H1 (cell line): ENCODE data around the gene KMT5B. TPM values are rescaled to one million over a fixed set of nuclear protein-coding genes. Genes with fewer than 3 reads are reported as not detected.

Experiments used
- CTCF ChIA-PET: fragments of 300-600 bp; sonication (Branson Sonifier 250); formaldehyde crosslinking; loops from one replicate; lab custom pipeline; 2021; ENCODE audit not compliant: partially characterized antibody; lab: Charles Lee
- POLR2A ChIA-PET: fragments of 300-600 bp; sonication (Branson Sonifier 250); formaldehyde crosslinking; loops from one replicate; lab custom pipeline; 2021; ENCODE audit warnings: inconsistent platforms; ENCODE audit not compliant: partially characterized antibody; lab: Charles Lee
- DNase-seq, 2 experiments: peaks; one replicate each; pipeline versions ENCODE4 v3.0.0 to v3.0.0-alpha.2; 2010 to 2022; ENCODE audit warnings: low spot score in 2 of 2, low read depth in 1 of 2, mixed read lengths in 1 of 2
- FAIRE-seq: peaks from 2 replicates; lab custom pipeline; 2011; peaks lifted over from hg19 to GRCh38; lab: Jason Lieb, UNC
- H2AFZ ChIP-seq: 2 replicates; pipeline ENCODE4 v1.8.1; 2012; ENCODE audit warnings: low read length, inconsistent platforms
- H2AK5ac ChIP-seq: 2 replicates; pipeline ENCODE4 v1.6.1; 2013; ENCODE audit warnings: low read depth, low read length
- H2BK120ac ChIP-seq: replicated peaks from 2 replicates; pipeline ENCODE3; 2013; ENCODE audit warnings: low read depth, low read length, inconsistent platforms
- H2BK12ac ChIP-seq: 2 replicates; pipeline ENCODE4 v1.6.1; 2013; ENCODE audit warnings: low read depth, low read length
- H2BK15ac ChIP-seq: 2 replicates; pipeline ENCODE4 v1.6.1; 2013; ENCODE audit warnings: low read length
- H2BK20ac ChIP-seq: 2 replicates; pipeline ENCODE4 v1.6.1; 2013; ENCODE audit warnings: low read length
- H2BK5ac ChIP-seq: 2 replicates; pipeline ENCODE4 v1.6.1; 2013; ENCODE audit warnings: low read depth, low read length
- H3K14ac ChIP-seq: 2 replicates; pipeline ENCODE4 v1.6.1; 2013; ENCODE audit warnings: inconsistent platforms; ENCODE audit not compliant: insufficient read length
- H3K18ac ChIP-seq: 2 replicates; pipeline ENCODE4 v1.6.1; 2013; ENCODE audit warnings: low read length; ENCODE audit errors: extremely low read depth
- H3K23ac ChIP-seq: 2 replicates; pipeline ENCODE4 v1.6.1; 2013; ENCODE audit warnings: inconsistent platforms; ENCODE audit not compliant: insufficient read length
- H3K23me2 ChIP-seq: 2 replicates; pipeline ENCODE4 v1.6.1; 2013; ENCODE audit warnings: low read depth, low read length
- H3K27ac ChIP-seq: 2 replicates; pipeline ENCODE4 v1.6.1; 2011; ENCODE audit warnings: low read depth, low read length, inconsistent platforms
- H3K27me3 ChIP-seq, 4 experiments: replicated peaks in 1 of 4; 1 replicate in 1 of 4; 2 replicates in 3 of 4; pipeline versions ENCODE4 v1.6.1 to v1.8.1; 2011 to 2013; ENCODE audit warnings: low read length in 3 of 4, mild to moderate bottlenecking in 3 of 4, inconsistent platforms in 2 of 4, mixed read lengths in 2 of 4, moderate library complexity in 1 of 4; ENCODE audit not compliant: control insufficient read depth in 3 of 4, insufficient read depth in 3 of 4; ENCODE audit errors: extremely low read depth in 1 of 4
- H3K36me3 ChIP-seq, 4 experiments: 2 replicates each; pipeline versions ENCODE4 v1.6.1 to v1.8.1; 2011 to 2013; ENCODE audit warnings: mild to moderate bottlenecking in 4 of 4, low read length in 3 of 4, moderate library complexity in 2 of 4, control low read depth in 1 of 4, inconsistent platforms in 1 of 4; ENCODE audit not compliant: insufficient read depth in 4 of 4, control insufficient read depth in 2 of 4
- H3K4ac ChIP-seq: replicated peaks from 2 replicates; pipeline ENCODE3; 2013; ENCODE audit warnings: low read length, low read depth, mixed read lengths, inconsistent platforms; ENCODE audit not compliant: insufficient read length
- H3K4me1 ChIP-seq, 4 experiments: replicated peaks in 1 of 4; 1 replicate in 1 of 4; 2 replicates in 3 of 4; pipeline versions ENCODE4 v1.6.1 to v1.8.1; 2011 to 2013; ENCODE audit warnings: low read length in 3 of 4, inconsistent platforms in 2 of 4, mixed read lengths in 1 of 4; ENCODE audit not compliant: insufficient read depth in 4 of 4, control insufficient read depth in 3 of 4
- H3K4me2 ChIP-seq, 2 experiments: 2 replicates each; pipeline versions ENCODE4 v1.6.1 to v1.8.1; 2011 to 2013; ENCODE audit warnings: low read depth in 2 of 2, low read length in 2 of 2, control low read depth in 1 of 2, inconsistent platforms in 1 of 2, mild to moderate bottlenecking in 1 of 2; ENCODE audit not compliant: insufficient read depth in 1 of 2
- H3K4me3 ChIP-seq, 4 experiments: fragments of 200-600, 300-600 bp in 1 of 4; sonication (generic), shearing (Covaris generic), sonication (Bioruptor Twin) in 1 of 4; 2 replicates each; pipeline versions ENCODE4 v1.5.1 to v1.8.1; 2011 to 2016; ENCODE audit warnings: low read length in 4 of 4, low read depth in 3 of 4, control low read depth in 2 of 4, inconsistent platforms in 2 of 4, mild to moderate bottlenecking in 2 of 4, mixed read lengths in 1 of 4, moderate library complexity in 1 of 4; ENCODE audit not compliant: insufficient read depth in 2 of 4; ENCODE audit errors: extremely low read depth in 1 of 4
- H3K56ac ChIP-seq: replicated peaks from 2 replicates; pipeline ENCODE3; 2013; ENCODE audit warnings: low read depth, mild to moderate bottlenecking, mixed read lengths, low read length, inconsistent platforms; ENCODE audit not compliant: insufficient read length
- H3K79me1 ChIP-seq: 2 replicates; pipeline ENCODE4 v1.6.1; 2013; ENCODE audit warnings: low read depth, low read length, control low read depth
- H3K79me2 ChIP-seq, 2 experiments: 2 replicates each; pipeline versions ENCODE4 v1.6.1 to v1.8.1; 2012 to 2013; ENCODE audit warnings: low read length in 2 of 2, mild to moderate bottlenecking in 2 of 2, inconsistent platforms in 1 of 2; ENCODE audit not compliant: insufficient read depth in 2 of 2, control insufficient read depth in 1 of 2
- H3K9ac ChIP-seq, 4 experiments: replicated peaks in 1 of 4; 1 replicate in 1 of 4; 2 replicates in 3 of 4; pipeline versions ENCODE4 v1.6.1 to v1.8.1; 2011 to 2013; ENCODE audit warnings: low read depth in 3 of 4, low read length in 3 of 4, control low read depth in 2 of 4, mild to moderate bottlenecking in 2 of 4, moderate library complexity in 2 of 4, inconsistent platforms in 1 of 4; ENCODE audit errors: extremely low read depth in 1 of 4
- H3K9me3 ChIP-seq, 2 experiments: 2 replicates each; pipeline versions ENCODE4 v1.6.1 to v1.8.1; 2012 to 2013; ENCODE audit warnings: mild to moderate bottlenecking in 2 of 2, moderate library complexity in 2 of 2, control low read depth in 1 of 2, inconsistent platforms in 1 of 2, low read depth in 1 of 2, low read length in 1 of 2, mixed read lengths in 1 of 2; ENCODE audit not compliant: insufficient read depth in 2 of 2
- H4K20me1 ChIP-seq, 2 experiments: replicated peaks in 1 of 2; 2 replicates each; pipeline versions ENCODE3 to v1.8.1; 2011 to 2013; ENCODE audit warnings: inconsistent platforms in 2 of 2, low read length in 2 of 2, mild to moderate bottlenecking in 1 of 2; ENCODE audit not compliant: insufficient read depth in 2 of 2, control insufficient read depth in 1 of 2
- H4K5ac ChIP-seq: 2 replicates; pipeline ENCODE4 v1.6.1; 2013; ENCODE audit warnings: low read length, low read depth, mixed read lengths, inconsistent platforms; ENCODE audit not compliant: insufficient read length
- H4K8ac ChIP-seq: 2 replicates; pipeline ENCODE4 v1.8.0; 2013; ENCODE audit warnings: mild to moderate bottlenecking, moderate library complexity, low read length, inconsistent platforms; ENCODE audit not compliant: insufficient read depth; ENCODE audit errors: extremely low read depth
- H4K91ac ChIP-seq: replicated peaks from 2 replicates; pipeline ENCODE3; 2013; ENCODE audit warnings: low read length, mixed read lengths, inconsistent platforms; ENCODE audit not compliant: insufficient read length
- CREB1 ChIP-seq: IDR thresholded peaks from 2 replicates; pipeline ENCODE4 v1.6.1; 2012; ENCODE audit warnings: inconsistent platforms
- EP300 ChIP-seq, 2 experiments: IDR thresholded peaks; 1 replicate in 1 of 2; 2 replicates in 1 of 2; pipeline ENCODE4 v1.6.1; 2011 to 2012; ENCODE audit warnings: low read depth in 2 of 2, low read length in 2 of 2, mild to moderate bottlenecking in 2 of 2, borderline replicate concordance in 1 of 2, inconsistent platforms in 1 of 2, moderate library complexity in 1 of 2
- PHF8 ChIP-seq: fragments of 200-600 bp; sonication (generic); conservative IDR thresholded peaks from 2 replicates; pipeline ENCODE4 v1.7.1; 2012; ENCODE audit warnings: low read depth, mild to moderate bottlenecking, inconsistent platforms, low read length, moderate library complexity
- TCF12 ChIP-seq: IDR thresholded peaks from 2 replicates; pipeline ENCODE4 v1.6.1; 2011; ENCODE audit warnings: low read depth, mild to moderate bottlenecking, low read length
- WGBS, 2 experiments: shearing (Covaris generic) in 1 of 2; methylation state at CpG; one replicate each; pipeline versions ENCODE4 v1.1.6 to v1.1.7; 2013 to 2015; ENCODE audit warnings: low lambda C conversion rate in 2 of 2, mixed read lengths in 2 of 2, inconsistent platforms in 1 of 2, low coverage in 1 of 2, missing lambda C conversion rate in 1 of 2; ENCODE audit not compliant: insufficient replicate concordance in 2 of 2, insufficient coverage in 1 of 2, insufficient read length in 1 of 2; ENCODE audit errors: extremely low coverage in 1 of 2, missing lambda C conversion rate in 1 of 2; 5-methylcytosine and 5-hydroxymethylcytosine counted together
- polyA plus RNA-seq, 7 experiments: library from polyadenylated mRNA; depleted of rRNA in 3 of 7; stranded (reverse) in 5 of 7; unstranded in 2 of 7; fragments of >200 nt in 5 of 7; fragments of 200-250 nt in 2 of 7; gene quantifications; 1 replicate in 5 of 7; 2 replicates in 1 of 7; 4 replicates in 1 of 7; pipeline versions ENCODE4 v1.2.1 to v1.2.3, GENCODE V29; 2011 to 2013; ENCODE audit warnings: missing spikeins in 2 of 7, mixed read lengths in 2 of 7
- total RNA-seq: library from RNA; stranded (reverse); fragmentation: NEBNext Ultra II Directional; extraction: Animal tissue kit (Norgen Biotek cat#: 25700); gene quantifications from 2 replicates; pipeline ENCODE4 v1.2.1, GENCODE V29; 2021

The KMT5B gene
- total and polyA plus RNA-seq, 2 of the 8 experiments (the other 6 are each of a cell fraction or from before 2014, with no cell fraction given) = 11.0 to 40.8 TPM

DNA sequence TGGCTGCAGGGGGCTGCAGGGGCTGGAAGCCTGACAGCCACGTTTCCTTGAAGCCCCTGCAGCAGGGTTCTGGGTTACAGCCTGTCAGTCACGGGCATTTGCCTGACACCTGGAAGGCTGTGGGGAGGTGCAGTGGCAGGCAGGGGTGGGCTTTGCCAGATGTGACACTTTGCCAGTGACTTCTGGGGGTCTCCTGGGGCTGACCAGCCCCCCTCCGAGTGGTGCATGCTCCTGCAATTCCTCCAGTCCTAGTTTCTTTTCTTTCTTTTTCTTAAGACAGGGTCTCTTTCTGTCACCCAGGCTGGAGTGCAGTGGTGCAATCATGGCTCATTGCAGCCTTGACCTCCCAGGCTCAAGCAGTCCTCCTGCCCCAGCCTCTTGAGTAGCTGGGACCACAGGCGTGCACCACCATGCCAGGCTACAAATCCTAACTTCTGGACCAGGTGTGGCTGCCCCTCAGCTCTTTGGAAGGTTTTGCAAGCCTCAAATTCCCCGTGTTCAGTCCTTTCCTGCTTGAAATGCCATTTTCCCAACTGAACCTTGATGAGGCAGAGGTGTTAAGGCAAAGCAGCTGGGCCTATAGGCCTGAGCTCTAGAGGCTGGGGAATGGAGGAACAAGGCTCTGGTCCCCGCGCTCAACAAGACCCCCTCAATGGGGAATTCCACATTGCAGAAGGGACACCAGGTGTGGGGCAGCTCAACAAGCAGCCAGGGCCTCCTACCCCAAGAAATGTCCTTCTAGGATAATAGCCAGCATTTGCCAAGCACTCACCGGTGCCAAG, 71.7 kb downstream of the KMT5B start:
- no peak overlapping the region for H2BK12ac ChIP-seq
- FAIRE-seq = no peak

More for the DNA sequence above, 71.7 kb downstream of the KMT5B start:
- no peak overlapping the region for H4K8ac ChIP-seq
- no peak overlapping the region for H3K27ac ChIP-seq
- no peak overlapping the region for H3K4me3 ChIP-seq
- TF ChIP-seq EP300 (IDR thresholded peaks at IDR 0.05; ENCODE audit: borderline replicate concordance in 1 of 2, low read depth in 2 of 2, low read length in 2 of 2) = no peak
- no peak for TF ChIP-seq PHF8
- TF ChIP-seq CREB1 = no peak
- TF ChIP-seq TCF12 = no peak
- H3K18ac ChIP-seq = no peak overlapping the region
- no peak overlapping the region for H3K56ac ChIP-seq
- no peak overlapping the region for H2BK20ac ChIP-seq
- no peaks in the 10 kb centered on the region for H3K4me1 ChIP-seq
- H3K14ac ChIP-seq = no peak overlapping the region
- no peak overlapping the region for H2AFZ ChIP-seq
- CTCF ChIA-PET = interaction anchor here (1.2 kb wide), 1 partner anchor 65 kb away, joined by 3 read pairs; no protein-coding TSS in a partner anchor
- DNase-seq = no peak
- H3K36me3 ChIP-seq = no peaks in the 10 kb centered on the region
- no peaks in the 10 kb centered on the region for H3K79me2 ChIP-seq
- no peak overlapping the region for H2BK5ac ChIP-seq
- H4K91ac ChIP-seq = no peak overlapping the region
- H3K4me2 ChIP-seq = no peak overlapping the region
- no peak overlapping the region for H2AK5ac ChIP-seq
- no peaks in the 10 kb centered on the region for H4K20me1 ChIP-seq
- no peaks in the 10 kb centered on the region for H3K23me2 ChIP-seq
- H3K79me1 ChIP-seq = no peaks in the 10 kb centered on the region; the same call in 1 of the 2 replicates
- no peaks in the 10 kb centered on the region for H3K27me3 ChIP-seq
- H2BK15ac ChIP-seq = no peak overlapping the region
- H4K5ac ChIP-seq = no peak overlapping the region
- no peaks in the 10 kb centered on the region for H3K9me3 ChIP-seq
- no peak overlapping the region for H3K4ac ChIP-seq
- POLR2A ChIA-PET = interaction anchor here (0.8 to 1.6 kb wide), 5 partner anchors 13 to 70 kb away, joined by 3 to 4 read pairs (median 4); no protein-coding TSS in a partner anchor
- no peak overlapping the region for H3K9ac ChIP-seq
- H3K23ac ChIP-seq = no peak overlapping the region
- WGBS, 2 experiments = 91% methylated on average over 8 of the region's 8 CpGs; no CpG with 5 or more reads in 1 of the 2 experiments
- no peak overlapping the region for H2BK120ac ChIP-seq
